HEK293T (cell line): ENCODE measurements around the gene ARRDC1.

Experiments
- ARNT ChIP-seq: fragments of 450-650 bp; IDR thresholded peaks from 2 replicates; pipeline ENCODE4 v1.6.1; 2017; ENCODE audit warnings: mild to moderate bottlenecking
- BHLHE40 ChIP-seq: fragments of 450-650 bp; IDR thresholded peaks from 2 replicates; pipeline ENCODE4 v1.6.1; 2016; ENCODE audit warnings: mild to moderate bottlenecking, moderate library complexity, borderline replicate concordance
- ELF4 ChIP-seq: fragments of 450-650 bp; IDR thresholded peaks from 2 replicates; pipeline ENCODE4 v1.6.1; 2017; ENCODE audit warnings: antibody characterized with exemption
- FOXM1 ChIP-seq: fragments of 450-650 bp; IDR thresholded peaks from 2 replicates; pipeline ENCODE4 v1.6.1; 2017; ENCODE audit warnings: mild to moderate bottlenecking, borderline replicate concordance
- LEF1 ChIP-seq: fragments of 450-650 bp; IDR thresholded peaks from 2 replicates; pipeline ENCODE4 v1.6.1; 2017; ENCODE audit warnings: mild to moderate bottlenecking, borderline replicate concordance
- SP1 ChIP-seq: fragments of 450-650 bp; IDR thresholded peaks from 2 replicates; pipeline ENCODE4 v1.6.1; 2017
- SUZ12 ChIP-seq: fragments of 450-650 bp; IDR thresholded peaks from 2 replicates; pipeline ENCODE4 v1.6.1; 2016; ENCODE audit warnings: mild to moderate bottlenecking
- TARDBP ChIP-seq: fragments of 450-650 bp; IDR thresholded peaks from 2 replicates; pipeline ENCODE4 v1.6.1; 2016
- ZNF384 ChIP-seq: fragments of 450-650 bp; IDR thresholded peaks from 2 replicates; pipeline ENCODE4 v1.6.1; 2016

GRCh38 chr9:137589441-137590122 is 15.9 kb upstream of the ARRDC1 start:
- TF ChIP-seq ELF4 (no peak), ZNF384 (no peak), TARDBP (no peak), SP1 (no peak), ARNT (no peak), BHLHE40 (no peak), SUZ12 (no peak), LEF1 (no peak), FOXM1 (no peak)
